ENCODE data around the gene SMIM35. TPM values are rescaled to one million over a fixed set of nuclear protein-coding genes. Genes with fewer than 3 reads are reported as not detected.
A peak's percentile ranks its signal among the peaks of the same experiment; 100 is the strongest.

SMIM35 gene
- total and polyA plus RNA-seq, 8 donors: 0.20 to 1.1 (median 0.55) TPM; not detected in 2

DNA sequence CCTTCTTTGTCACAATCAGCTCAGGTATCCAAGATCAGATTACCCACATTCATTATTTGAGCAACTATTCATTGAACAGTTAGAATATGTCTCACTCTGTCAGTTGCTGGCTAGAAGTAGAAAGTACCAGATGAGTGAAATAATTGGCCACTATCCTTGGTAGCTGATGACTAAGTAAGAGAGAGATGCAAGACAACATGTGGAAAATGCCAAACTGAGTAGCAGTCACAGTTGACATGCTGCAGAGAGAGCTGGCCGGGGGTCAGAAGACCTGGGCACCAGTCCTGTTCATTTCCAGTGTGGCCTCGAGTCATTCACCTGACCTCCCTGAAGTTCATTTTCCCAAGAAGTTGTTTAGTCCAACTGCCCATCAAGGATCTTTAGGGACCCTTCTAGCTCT lies 22.5 kb upstream of the SMIM35 start:
- no peaks in the 10 kb centered on the region for H3K4me1 ChIP-seq
- H3K4me3 ChIP-seq: no peak overlapping the region
- DNase-seq (no peak), ATAC-seq (peak; percentile 16)
- no peaks in the 10 kb centered on the region for H3K27me3 ChIP-seq
- TF ChIP-seq, protein P1, sequence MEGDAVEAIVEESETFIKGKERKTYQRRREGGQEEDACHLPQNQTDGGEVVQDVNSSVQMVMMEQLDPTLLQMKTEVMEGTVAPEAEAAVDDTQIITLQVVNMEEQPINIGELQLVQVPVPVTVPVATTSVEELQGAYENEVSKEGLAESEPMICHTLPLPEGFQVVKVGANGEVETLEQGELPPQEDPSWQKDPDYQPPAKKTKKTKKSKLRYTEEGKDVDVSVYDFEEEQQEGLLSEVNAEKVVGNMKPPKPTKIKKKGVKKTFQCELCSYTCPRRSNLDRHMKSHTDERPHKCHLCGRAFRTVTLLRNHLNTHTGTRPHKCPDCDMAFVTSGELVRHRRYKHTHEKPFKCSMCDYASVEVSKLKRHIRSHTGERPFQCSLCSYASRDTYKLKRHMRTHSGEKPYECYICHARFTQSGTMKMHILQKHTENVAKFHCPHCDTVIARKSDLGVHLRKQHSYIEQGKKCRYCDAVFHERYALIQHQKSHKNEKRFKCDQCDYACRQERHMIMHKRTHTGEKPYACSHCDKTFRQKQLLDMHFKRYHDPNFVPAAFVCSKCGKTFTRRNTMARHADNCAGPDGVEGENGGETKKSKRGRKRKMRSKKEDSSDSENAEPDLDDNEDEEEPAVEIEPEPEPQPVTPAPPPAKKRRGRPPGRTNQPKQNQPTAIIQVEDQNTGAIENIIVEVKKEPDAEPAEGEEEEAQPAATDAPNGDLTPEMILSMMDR (IDR thresholded peaks at IDR 0.05): no peak
- H3K36me3 ChIP-seq: no peaks in the 10 kb centered on the region
- no peak overlapping the region for H3K27ac ChIP-seq
- intact Hi-C loops (cut with DNase I): no loop called here
- no peaks in the 10 kb centered on the region for H3K9me3 ChIP-seq

DNA sequence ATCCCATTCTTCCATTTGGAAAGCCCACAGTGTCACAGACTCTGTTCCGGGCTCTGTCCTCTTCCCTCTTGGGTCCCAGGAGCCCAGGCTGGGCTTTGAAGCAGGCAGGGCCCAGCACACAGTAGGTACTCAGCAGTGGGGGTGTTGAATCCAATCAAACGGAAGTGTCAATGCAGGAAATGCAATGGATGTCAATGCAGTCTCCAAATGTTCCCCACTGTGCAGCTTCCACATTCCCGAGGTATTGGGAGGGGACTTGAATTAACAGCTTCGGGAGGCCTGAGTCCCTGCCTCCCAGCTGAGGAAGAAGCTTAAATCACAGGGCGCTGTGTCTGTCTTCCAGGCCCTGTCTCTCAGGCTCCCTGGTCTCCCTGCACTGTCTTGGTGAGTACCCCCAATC lies 21.8 kb upstream of the SMIM35 start:
- H3K4me1 ChIP-seq: no peaks in the 10 kb centered on the region
- no peak overlapping the region for H3K4me3 ChIP-seq
- no peaks in the 10 kb centered on the region for H3K27me3 ChIP-seq
- no peak for ATAC-seq
- H3K36me3 ChIP-seq: no peaks in the 10 kb centered on the region
- no peaks in the 10 kb centered on the region for H3K9me3 ChIP-seq
- intact Hi-C loops (cut with DNase I): no loop called here
- TF ChIP-seq, protein P1 (IDR thresholded peaks at IDR 0.05): no peak
- no peak overlapping the region for H3K27ac ChIP-seq
- no peak for DNase-seq

DNA sequence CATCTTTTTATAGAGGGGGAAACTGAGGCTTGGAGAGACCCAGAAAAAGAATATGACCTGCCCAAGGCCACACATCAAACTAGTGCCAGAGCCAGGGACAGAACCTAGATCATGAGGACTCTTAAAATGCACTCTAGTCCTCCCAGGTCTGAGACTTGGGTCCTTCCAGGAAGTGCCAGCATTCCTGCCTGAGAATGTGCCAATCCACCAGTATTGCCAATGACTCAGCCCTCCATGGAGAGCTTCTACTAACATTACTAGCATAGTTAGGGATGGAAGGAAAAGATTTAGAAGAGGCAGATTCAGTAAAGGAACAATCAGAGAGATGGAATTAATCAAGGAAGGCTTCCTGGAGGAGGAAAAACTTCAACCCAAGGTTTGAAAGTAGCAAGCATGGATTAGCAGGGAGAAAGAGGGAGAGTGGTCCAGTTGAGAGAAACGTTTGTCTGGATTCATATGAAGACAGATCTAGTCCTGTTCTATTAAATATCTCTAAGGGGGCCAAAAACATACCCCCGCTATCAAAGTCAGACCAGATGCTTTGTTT lies 20.1 kb upstream of the SMIM35 start:
- Histone ChIP-seq H3K27me3 (no peaks in the 10 kb centered on the region), H3K9me3 (no peaks in the 10 kb centered on the region), H3K4me1 (no peaks in the 10 kb centered on the region), H3K4me3 (no peak overlapping the region), H3K36me3 (no peaks in the 10 kb centered on the region), H3K27ac (no peak overlapping the region)
- intact Hi-C loops (cut with DNase I): no loop called here
- TF ChIP-seq, protein P1 (IDR thresholded peaks at IDR 0.05): no peak
- DNase-seq: peak in 1 of 4 donors; percentile 45
- ATAC-seq: peak; percentile 83

DNA sequence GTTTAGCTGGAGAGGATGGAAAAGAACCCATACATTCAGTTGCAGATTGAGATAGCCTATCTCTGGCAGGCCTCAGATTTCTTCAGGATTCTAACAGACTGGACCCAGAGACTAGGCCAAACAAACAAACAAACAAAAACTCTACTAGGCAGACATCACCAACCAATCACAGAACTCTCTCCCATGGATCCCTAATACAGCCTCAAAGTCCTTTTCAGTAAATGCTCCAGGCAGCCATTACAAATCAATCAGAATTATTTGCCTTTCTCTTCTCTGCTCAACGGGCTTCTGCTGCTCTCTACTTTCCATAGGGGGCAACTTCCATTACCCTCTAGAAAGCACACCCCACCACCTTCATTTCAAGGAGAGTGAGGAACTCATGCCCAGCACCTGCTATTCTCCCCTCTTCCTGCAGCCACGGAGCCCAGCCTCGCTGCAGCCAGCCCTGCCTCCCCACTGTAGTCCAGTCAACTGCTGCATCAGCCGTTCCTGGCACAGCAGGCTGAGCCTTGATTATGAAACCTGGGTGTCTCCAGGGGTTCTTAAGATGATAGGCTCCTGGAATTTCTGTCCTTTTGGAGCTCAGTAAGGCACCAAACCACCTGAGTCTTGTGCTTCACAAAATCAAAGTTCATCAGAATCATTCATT lies 19.0 kb upstream of the SMIM35 start:
- Histone ChIP-seq H3K36me3 (no peaks in the 10 kb centered on the region), H3K27me3 (no peaks in the 10 kb centered on the region), H3K27ac (no peak overlapping the region), H3K4me1 (no peaks in the 10 kb centered on the region), H3K9me3 (no peaks in the 10 kb centered on the region), H3K4me3 (no peak overlapping the region)
- ATAC-seq (no peak), DNase-seq (no peak)
- TF ChIP-seq, protein P1 (IDR thresholded peaks at IDR 0.05): no peak
- intact Hi-C loops (cut with DNase I): no loop called here

DNA sequence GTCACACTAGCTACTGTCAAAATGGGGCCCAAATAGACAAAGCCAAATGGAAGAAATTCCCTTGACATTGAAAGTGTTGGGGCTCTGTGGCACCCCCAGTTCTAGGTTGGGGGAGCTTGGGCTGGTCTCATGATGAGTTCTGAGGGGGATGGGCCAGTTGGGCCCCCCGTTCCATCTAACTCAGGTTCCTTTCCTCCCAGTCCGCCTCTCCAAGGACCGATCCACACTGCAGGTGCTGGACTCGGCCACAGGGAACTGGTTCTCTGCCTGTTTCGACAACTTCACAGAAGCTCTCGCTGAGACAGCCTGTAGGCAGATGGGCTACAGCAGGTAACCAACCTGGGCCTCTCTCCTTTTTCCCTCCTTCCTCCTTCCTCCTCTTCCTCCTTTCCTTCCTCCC lies 17.7 kb upstream of the SMIM35 start:
- no peak overlapping the region for H3K27ac ChIP-seq
- no peaks in the 10 kb centered on the region for H3K9me3 ChIP-seq
- H3K4me1 ChIP-seq: no peaks in the 10 kb centered on the region

More for the DNA sequence above, 17.7 kb upstream of the SMIM35 start:
- intact Hi-C loops (cut with DNase I): no loop called here
- Histone ChIP-seq H3K27me3 (no peaks in the 10 kb centered on the region), H3K4me3 (no peak overlapping the region), H3K36me3 (no peaks in the 10 kb centered on the region)
- TF ChIP-seq, protein P1 (IDR thresholded peaks at IDR 0.05): no peak
- ATAC-seq (no peak), DNase-seq (no peak)

Measured in left lung (tissue), 10 donors.